Measurements from ENCODE around the gene LTB4R.

The LTB4R gene

DNA sequence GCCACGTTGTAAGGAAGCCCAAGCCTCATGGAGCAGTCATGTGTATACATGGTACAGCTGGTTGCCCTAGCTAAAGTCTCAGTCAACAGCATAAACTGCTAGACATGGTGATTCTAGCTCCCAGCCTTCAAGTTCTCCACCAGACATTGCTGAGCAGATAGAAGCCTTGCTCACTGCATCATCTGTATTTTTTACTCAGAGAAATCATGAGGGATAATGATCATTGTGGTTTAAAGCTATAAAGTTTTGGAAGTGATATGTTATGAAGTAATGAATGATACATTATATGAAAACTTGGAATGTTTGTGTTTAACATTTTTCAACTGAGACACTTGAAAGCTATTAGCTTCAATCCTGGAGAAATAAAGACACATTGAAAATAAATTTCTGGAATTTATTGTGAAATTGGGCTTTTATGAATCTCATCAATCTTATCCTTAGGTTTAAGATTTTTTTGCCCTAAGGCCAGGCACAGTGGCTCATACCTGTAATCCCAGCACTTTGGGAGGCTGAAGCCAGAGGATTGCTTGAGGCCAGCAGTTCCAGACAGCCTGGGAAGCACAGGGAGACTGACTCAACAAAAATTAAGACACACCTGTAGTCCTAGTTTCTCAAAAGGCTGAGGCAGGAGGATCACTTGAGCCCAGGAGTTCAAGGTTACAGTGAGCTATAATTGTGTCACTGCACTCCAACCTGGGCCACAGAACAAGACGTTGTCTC lies 51.1 kb downstream of the LTB4R start:
- FAIRE-seq (no peak), DNase-seq (ENCODE audit: insufficient read length, low spot score) (no peak)
- TF ChIP-seq PAX5 (IDR thresholded peaks at IDR 0.05; ENCODE audit: insufficient read depth, low read length, severe bottlenecking) (no peak), POU2F2 (IDR thresholded peaks at IDR 0.05; ENCODE audit: low read depth, low read length) (no peak), SPI1 (IDR thresholded peaks at IDR 0.05; ENCODE audit: low read depth, low read length) (no peak), POLR2AphosphoS5 (IDR thresholded peaks at IDR 0.05; ENCODE audit: low read depth, low read length) (no peak), TAF1 (IDR thresholded peaks at IDR 0.05; ENCODE audit: low read depth, low read length) (no peak), POLR2A (IDR thresholded peaks at IDR 0.05; ENCODE audit: low read depth, low read length) (no peak)

DNA sequence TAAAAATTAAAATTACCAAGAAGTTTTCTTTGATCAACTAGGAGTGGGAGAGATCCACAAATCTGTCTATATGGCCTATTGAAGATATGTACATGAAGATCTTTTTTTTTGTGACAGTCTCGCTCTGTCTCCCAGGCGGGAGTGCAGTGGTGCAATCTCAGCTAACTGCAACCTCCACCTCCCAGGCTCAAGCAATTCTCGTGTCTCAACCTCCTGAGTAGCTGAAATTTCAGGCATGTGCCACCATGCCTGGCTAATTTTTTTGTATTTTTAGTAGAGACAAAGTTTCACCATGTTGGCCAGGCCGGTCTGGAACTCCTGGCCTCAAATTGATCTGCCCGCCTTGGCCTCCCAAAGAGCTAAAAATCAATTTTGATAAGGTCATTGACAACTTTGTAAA lies 52.1 kb downstream of the LTB4R start:
- no peak for TF ChIP-seq POLR2AphosphoS5 (IDR thresholded peaks at IDR 0.05; ENCODE audit: low read depth, low read length)
- TF ChIP-seq POLR2A (IDR thresholded peaks at IDR 0.05; ENCODE audit: low read depth, low read length), result no peak
- TF ChIP-seq TAF1 (IDR thresholded peaks at IDR 0.05; ENCODE audit: low read depth, low read length), result no peak
- TF ChIP-seq SPI1 (IDR thresholded peaks at IDR 0.05; ENCODE audit: low read depth, low read length), result no peak
- no peak for TF ChIP-seq POU2F2 (IDR thresholded peaks at IDR 0.05; ENCODE audit: low read depth, low read length)
- no peak for TF ChIP-seq PAX5 (IDR thresholded peaks at IDR 0.05; ENCODE audit: insufficient read depth, low read length, severe bottlenecking)
- no peak for DNase-seq (ENCODE audit: insufficient read length, low spot score)
- no peak for FAIRE-seq

DNA sequence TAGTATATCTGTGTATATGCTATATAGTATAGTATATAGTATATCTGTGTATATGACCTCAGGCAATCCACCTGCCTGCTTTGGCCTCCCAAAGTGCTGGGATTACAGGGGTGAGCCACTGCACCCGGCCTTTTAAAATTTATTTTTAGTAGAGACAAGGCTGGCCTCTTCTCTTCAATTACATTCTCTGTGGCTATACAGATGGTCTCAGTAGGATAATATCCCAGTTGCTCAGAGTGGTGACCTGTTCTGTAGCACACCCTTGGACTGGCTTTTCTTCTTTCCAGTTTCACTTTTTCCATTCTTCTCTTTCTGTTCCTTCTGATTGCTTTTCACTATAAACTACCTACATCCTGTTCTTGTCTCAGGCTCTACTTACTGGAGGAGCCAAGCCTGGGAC lies 53.5 kb downstream of the LTB4R start:
- DNase-seq (ENCODE audit: insufficient read length, low spot score), result no peak
- FAIRE-seq, result no peak
- TF ChIP-seq PAX5 (IDR thresholded peaks at IDR 0.05; ENCODE audit: insufficient read depth, low read length, severe bottlenecking) (no peak), TAF1 (IDR thresholded peaks at IDR 0.05; ENCODE audit: low read depth, low read length) (no peak), POU2F2 (IDR thresholded peaks at IDR 0.05; ENCODE audit: low read depth, low read length) (no peak), POLR2A (IDR thresholded peaks at IDR 0.05; ENCODE audit: low read depth, low read length) (no peak), SPI1 (IDR thresholded peaks at IDR 0.05; ENCODE audit: low read depth, low read length) (no peak), POLR2AphosphoS5 (IDR thresholded peaks at IDR 0.05; ENCODE audit: low read depth, low read length) (no peak)

DNA sequence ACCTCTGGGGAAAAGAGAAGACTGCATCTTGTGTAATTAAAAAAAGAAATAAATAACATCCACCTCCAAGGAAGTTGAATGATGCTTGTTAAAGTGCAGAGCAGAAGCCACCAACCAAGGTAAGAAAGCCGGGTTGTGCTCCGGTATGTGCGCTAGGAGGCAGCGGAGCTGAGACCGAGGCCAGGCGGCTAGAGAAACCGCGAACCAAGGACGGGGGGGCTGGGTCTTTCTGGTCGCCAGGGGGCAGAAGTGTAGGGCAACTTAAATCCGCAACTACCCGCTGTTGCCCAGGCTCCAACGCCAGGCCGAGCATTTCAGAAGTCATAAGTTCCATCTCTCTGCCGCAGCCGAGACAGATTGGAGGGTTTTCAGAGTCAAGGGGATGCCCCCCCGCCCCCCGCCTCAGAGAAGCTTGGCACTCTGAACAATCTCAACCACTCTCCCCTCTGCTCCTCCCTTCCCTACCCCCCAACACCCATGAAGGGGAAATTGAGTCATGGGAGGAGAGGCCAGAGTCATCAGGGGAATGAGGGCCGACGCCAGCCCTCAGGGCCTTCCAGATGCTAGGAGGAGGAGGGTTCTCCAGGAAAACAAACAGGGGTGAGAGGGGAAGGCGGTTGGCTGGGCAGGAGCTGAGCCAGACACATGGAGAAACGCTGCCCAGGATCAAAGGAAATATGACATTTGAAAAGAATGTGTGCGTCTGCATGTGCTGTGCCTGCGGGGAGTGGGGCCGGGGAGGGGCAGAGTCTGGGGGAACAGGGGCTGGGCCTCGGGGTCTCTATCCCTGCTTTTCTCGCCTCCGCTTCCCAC lies 54.5 kb downstream of the LTB4R start:
- TF ChIP-seq POU2F2 (IDR thresholded peaks at IDR 0.05; ENCODE audit: low read depth, low read length) (peak; percentile 9; the same call in 1 of the 2 replicates), SPI1 (IDR thresholded peaks at IDR 0.05; ENCODE audit: low read depth, low read length) (no peak)
- FAIRE-seq (peak; percentile 93), DNase-seq (ENCODE audit: insufficient read length, low spot score) (peak; percentile 45)

DNA sequence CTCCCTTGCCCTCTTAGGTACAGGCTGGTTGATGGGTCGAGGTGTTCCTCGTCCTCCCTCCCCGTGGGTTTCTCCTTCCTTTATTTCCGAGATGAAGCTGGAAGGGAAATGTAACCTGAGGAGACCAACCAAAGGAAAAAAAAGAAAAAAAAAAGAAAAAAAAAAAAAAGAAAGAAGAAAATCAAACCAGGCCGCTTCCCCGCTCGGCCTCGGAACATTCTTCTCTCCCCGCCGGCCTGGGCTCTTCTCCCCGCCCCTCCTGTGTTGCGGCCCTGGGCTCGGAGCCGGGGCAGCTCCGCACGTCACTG lies 55.1 kb downstream of the LTB4R start:
- no peak for DNase-seq (ENCODE audit: insufficient read length, low spot score)
- FAIRE-seq, result peak; percentile 41
- no peak for TF ChIP-seq POU2F2 (IDR thresholded peaks at IDR 0.05; ENCODE audit: low read depth, low read length)
- TF ChIP-seq PAX5 (IDR thresholded peaks at IDR 0.05; ENCODE audit: insufficient read depth, low read length, severe bottlenecking), result no peak
- no peak for TF ChIP-seq TAF1 (IDR thresholded peaks at IDR 0.05; ENCODE audit: low read depth, low read length)
- TF ChIP-seq POLR2AphosphoS5 (IDR thresholded peaks at IDR 0.05; ENCODE audit: low read depth, low read length), result no peak
- TF ChIP-seq SPI1 (IDR thresholded peaks at IDR 0.05; ENCODE audit: low read depth, low read length), result no peak
- TF ChIP-seq POLR2A (IDR thresholded peaks at IDR 0.05; ENCODE audit: low read depth, low read length), result no peak

DNA sequence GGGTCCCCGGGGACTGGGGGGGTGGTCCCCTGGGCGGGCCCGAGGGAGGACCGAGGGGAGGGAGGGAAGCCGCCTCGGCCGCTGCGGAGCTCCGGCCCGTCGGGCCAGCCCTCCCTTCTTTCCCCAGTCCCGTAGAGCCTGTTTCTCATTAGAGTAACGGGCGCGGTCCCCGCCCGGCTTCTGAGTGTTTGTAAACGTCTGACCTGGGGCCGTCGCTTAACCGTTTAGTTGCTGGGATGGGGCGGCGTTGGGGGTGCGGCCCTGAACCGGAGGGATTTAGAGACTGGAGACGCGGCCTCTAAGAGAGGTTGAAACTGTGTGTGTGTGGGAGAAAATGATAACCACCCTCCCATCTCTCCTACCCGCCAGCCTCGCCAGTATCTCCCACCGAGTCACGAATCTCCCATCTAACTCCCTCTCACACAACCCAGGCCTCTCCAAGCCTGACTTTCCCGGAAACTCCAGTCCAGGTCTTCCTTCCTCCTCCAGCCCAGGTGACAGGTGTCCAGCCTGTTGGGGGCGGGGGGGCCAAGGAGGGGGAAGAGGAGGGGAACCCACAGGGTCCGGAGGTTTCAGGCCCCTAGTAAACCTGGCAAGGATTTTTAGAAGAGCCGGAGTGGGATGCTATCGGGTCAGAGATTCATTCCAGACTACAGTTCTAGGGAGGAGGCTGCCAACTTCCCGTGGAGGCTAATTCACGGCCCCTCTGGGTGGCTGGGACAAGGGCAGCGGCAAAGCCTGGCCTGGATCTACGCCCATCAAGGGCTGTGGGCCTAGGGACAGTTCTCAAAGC lies 55.6 kb downstream of the LTB4R start:
- peak; percentile 81 for FAIRE-seq
- no peak for TF ChIP-seq POU2F2 (IDR thresholded peaks at IDR 0.05; ENCODE audit: low read depth, low read length)
- TF ChIP-seq POLR2A (IDR thresholded peaks at IDR 0.05; ENCODE audit: low read depth, low read length), result no peak
- no peak for TF ChIP-seq PAX5 (IDR thresholded peaks at IDR 0.05; ENCODE audit: insufficient read depth, low read length, severe bottlenecking)
- TF ChIP-seq SPI1 (IDR thresholded peaks at IDR 0.05; ENCODE audit: low read depth, low read length), result no peak
- 0 out of 2 replicates have a peak, but pooled peaks have one; percentile 30 for TF ChIP-seq TAF1 (IDR thresholded peaks at IDR 0.05; ENCODE audit: low read depth, low read length)
- TF ChIP-seq POLR2AphosphoS5 (IDR thresholded peaks at IDR 0.05; ENCODE audit: low read depth, low read length), result no peak
- DNase-seq (ENCODE audit: insufficient read length, low spot score), result peak; percentile 74
